T-helper 2 cell treated with Interferon-gamma antibody and Interleukin-4, amounts not matched to agents 100 ng/mL and 5 ng/mL, for 36 hours (primary cell): ENCODE data around the gene TRH. TPM values are rescaled to one million over a fixed set of nuclear protein-coding genes. Genes with fewer than 3 reads are reported as not detected.
"Not testable (repeated sequence)": the region's sequence is repeated elsewhere in the genome, so short reads cannot be mapped to it uniquely, and the experiment has no call there.

Experiments used
- intact Hi-C: fragments of 100-400 bp; cut with micrococcal nuclease; formaldehyde crosslinking; loops from one replicate; pipeline ENCODE4 v1.15.1; 2023
- total RNA-seq: library from RNA; stranded (reverse); gene quantifications from 2 replicates; pipeline ENCODE4 v1.2.3, GENCODE V29; 2022

TRH gene
- total RNA-seq, 1 donor from 2014 or later: not detected

- intact Hi-C loops: no loop called here
Observed at GRCh38 chr3:129962600-129962999, 11.9 kb upstream of the TRH start.

- intact Hi-C loops: no loop called here
Observed at GRCh38 chr3:129965937-129966336, 8.6 kb upstream of the TRH start.

GRCh38 chr3:129966876-129967275, 7.6 kb upstream of the TRH start:
- intact Hi-C loops: no loop called here

- intact Hi-C loops: no loop called here
Observed at GRCh38 chr3:129967761-129968160, 6.8 kb upstream of the TRH start.

GRCh38 chr3:129971351-129972052, 3.0 kb upstream of the TRH start:
- intact Hi-C loops: no loop called here

- intact Hi-C loops: no loop called here
Observed at GRCh38 chr3:129972301-129972700, 2.2 kb upstream of the TRH start.

GRCh38 chr3:129973853-129974563, 512 bp upstream of the TRH start:
- intact Hi-C loops: no loop called here

GRCh38 chr3:129974833-129975704, 549 bp downstream of the TRH start:
- intact Hi-C loops: no loop called here

- intact Hi-C loops: no loop called here
Observed at GRCh38 chr3:129975705-129976048, 1.2 kb downstream of the TRH start.

GRCh38 chr3:129976286-129976685, 1.8 kb downstream of the TRH start:
- intact Hi-C loops: no loop called here

- intact Hi-C loops: no loop called here
Observed at GRCh38 chr3:129978123-129978522, 3.6 kb downstream of the TRH start.

GRCh38 chr3:129979905-129980304, 5.4 kb downstream of the TRH start:
- intact Hi-C loops: no loop called here

- intact Hi-C loops: no loop called here
Observed at GRCh38 chr3:129983561-129983960, 9.0 kb downstream of the TRH start.

- intact Hi-C loops: no loop called here
Observed at GRCh38 chr3:129984125-129984524, 9.6 kb downstream of the TRH start.

- intact Hi-C loops: no loop called here
Observed at GRCh38 chr3:129985113-129985512, 10.6 kb downstream of the TRH start.

GRCh38 chr3:129988429-129988828, 13.9 kb downstream of the TRH start:
- intact Hi-C loops: no loop called here

- intact Hi-C loops: no loop called here
Observed at GRCh38 chr3:129989414-129989813, 14.9 kb downstream of the TRH start.

- intact Hi-C loops: no loop called here
Observed at GRCh38 chr3:129992781-129993180, 18.3 kb downstream of the TRH start.

GRCh38 chr3:129994883-129995559, 20.5 kb downstream of the TRH start:
- intact Hi-C loops: no loop called here

GRCh38 chr3:129996073-129996472, 21.6 kb downstream of the TRH start:
- intact Hi-C loops: no loop called here

- intact Hi-C loops: not testable (repeated sequence)
Observed at GRCh38 chr3:129999176-129999575, 24.7 kb downstream of the TRH start.
